GM23338 (cell line): Measurements from ENCODE around the gene RNF213. TPM values are rescaled to one million over a fixed set of nuclear protein-coding genes. Genes with fewer than 3 reads are reported as not detected.

ENCODE experiments used
- ATAC-seq: fragments of 200-7000 bp; cut with Tn5 transposase; 3 replicates; pipeline ENCODE4 v1.9.1; 2020
- DNase-seq: peaks from one replicate; pipeline ENCODE4 v3.0.0-alpha.2; 2015; ENCODE audit warnings: low spot score
- H2AFZ ChIP-seq: fragments of 200-600 bp; sonication (generic); 2 replicates; pipeline ENCODE4 v1.8.0; 2016; ENCODE audit warnings: antibody characterized with exemption, mild to moderate bottlenecking, moderate library complexity
- H3F3A ChIP-seq: fragments of 200-600 bp; sonication (generic); replicated peaks from 2 replicates; pipeline ENCODE4 v1.8.0; 2017; ENCODE audit warnings: antibody characterized with exemption, mixed run types, low read depth
- H3K27ac ChIP-seq: fragments of 200-600 bp; sonication (generic); 2 replicates; pipeline ENCODE4 v1.6.1; 2016; ENCODE audit warnings: low read depth
- H3K27me3 ChIP-seq: fragments of 200-600 bp; sonication (generic); 2 replicates; pipeline ENCODE4 v1.8.0; 2016; ENCODE audit warnings: mild to moderate bottlenecking, mixed run types, moderate library complexity; ENCODE audit not compliant: insufficient read depth
- H3K36me3 ChIP-seq: fragments of 200-600 bp; sonication (generic); 2 replicates; pipeline ENCODE4 v1.8.0; 2016; ENCODE audit warnings: mild to moderate bottlenecking; ENCODE audit not compliant: insufficient read depth
- H3K4me1 ChIP-seq: fragments of 200-600 bp; sonication (generic); 2 replicates; pipeline ENCODE4 v1.8.0; 2016; ENCODE audit warnings: mild to moderate bottlenecking, moderate library complexity; ENCODE audit not compliant: insufficient read depth
- H3K4me2 ChIP-seq: fragments of 200-600 bp; sonication (generic); 2 replicates; pipeline ENCODE4 v1.7.1; 2017; ENCODE audit warnings: mixed run types
- H3K4me3 ChIP-seq: fragments of 200-600 bp; sonication (generic); 2 replicates; pipeline ENCODE4 v1.6.1; 2016; ENCODE audit warnings: mixed run types
- H3K79me2 ChIP-seq: fragments of 200-600 bp; sonication (generic); replicated peaks from 2 replicates; pipeline ENCODE4 v1.8.0; 2017; ENCODE audit warnings: mild to moderate bottlenecking; ENCODE audit not compliant: insufficient read depth
- H3K9me2 ChIP-seq: fragments of 200-600 bp; sonication (generic); 2 replicates; pipeline ENCODE4 v1.8.0; 2017; ENCODE audit not compliant: insufficient read depth
- H4K20me1 ChIP-seq: fragments of 200-600 bp; sonication (generic); replicated peaks from 2 replicates; pipeline ENCODE4 v1.8.0; 2017; ENCODE audit warnings: mild to moderate bottlenecking; ENCODE audit not compliant: insufficient read depth
- H3K27ac Mint-ChIP-seq: 2 replicates; pipeline ENCODE4 v1.8.0; 2020; ENCODE audit warnings: inconsistent platforms, mild to moderate bottlenecking, moderate library complexity, mixed read lengths
- H3K27me3 Mint-ChIP-seq: 3 replicates; pipeline ENCODE4 v1.8.0; 2022; ENCODE audit warnings: low read depth, mild to moderate bottlenecking, moderate library complexity, mixed read lengths, inconsistent platforms; ENCODE audit not compliant: insufficient read depth, poor library complexity
- H3K36me3 Mint-ChIP-seq: 3 replicates; pipeline ENCODE4 v1.8.0; 2021; ENCODE audit warnings: low read depth, mild to moderate bottlenecking, inconsistent platforms, moderate library complexity, mixed read lengths
- H3K4me1 Mint-ChIP-seq: 3 replicates; pipeline ENCODE4 v1.8.0; 2020; ENCODE audit warnings: mild to moderate bottlenecking, inconsistent platforms, mixed read lengths
- H3K4me3 Mint-ChIP-seq: 3 replicates; pipeline ENCODE4 v1.8.0; 2021; ENCODE audit warnings: moderate library complexity, mild to moderate bottlenecking, inconsistent platforms, mixed read lengths
- H3K9me3 Mint-ChIP-seq: 3 replicates; pipeline ENCODE4 v1.8.0; 2020; ENCODE audit warnings: moderate library complexity, mild to moderate bottlenecking, inconsistent platforms, mixed read lengths
- CTCF ChIP-seq, 2 experiments: fragments of 200-600 bp in 1 of 2; sonication (generic) in 1 of 2; conservative IDR thresholded peaks; 2 replicates each; pipeline versions ENCODE4 v1.5.1 to v1.6.1; 2016 to 2017; ENCODE audit warnings: antibody characterized with exemption in 2 of 2, low read depth in 2 of 2, mild to moderate bottlenecking in 2 of 2, moderate library complexity in 1 of 2
- ETS1 ChIP-seq: IDR thresholded peaks from 2 replicates; pipeline ENCODE4 v1.6.1; 2016; ENCODE audit warnings: antibody characterized with exemption
- EZH2 ChIP-seq: fragments of 200-600 bp; sonication (generic); IDR thresholded peaks from one replicate; pipeline ENCODE4 v1.8.0; 2017; ENCODE audit warnings: antibody characterized with exemption, mild to moderate bottlenecking, low read depth; ENCODE audit not compliant: unreplicated experiment
- EZH2phosphoT487 ChIP-seq: fragments of 200-600 bp; sonication (generic); IDR thresholded peaks from one replicate; pipeline ENCODE4 v1.8.1; 2018; ENCODE audit warnings: antibody characterized with exemption; ENCODE audit not compliant: unreplicated experiment
- JUNB ChIP-seq: IDR thresholded peaks from one replicate; pipeline ENCODE4 v1.6.1; 2016; ENCODE audit warnings: antibody characterized with exemption; ENCODE audit not compliant: unreplicated experiment
- NANOG ChIP-seq: IDR thresholded peaks from 2 replicates; pipeline ENCODE4 v1.6.1; 2016; ENCODE audit warnings: antibody characterized with exemption, borderline replicate concordance
- POLR2AphosphoS5 ChIP-seq: IDR thresholded peaks from 2 replicates; pipeline ENCODE4 v1.6.1; 2016; ENCODE audit warnings: antibody characterized with exemption, low read depth
- ZNF331 ChIP-seq: fragments of 250-450 bp; sonication (Bioruptor Pico); IDR thresholded peaks from 2 replicates; pipeline ENCODE4 v1.5.0; 2020; ENCODE audit warnings: low read depth, mild to moderate bottlenecking, moderate library complexity
- polyA plus RNA-seq: library from polyadenylated mRNA; unstranded; fragments of >200 nt; fragmentation: Nextera tagmentation; extraction: Ambion mirVana; gene quantifications from 2 replicates; pipeline ENCODE4 v1.2.1, GENCODE V29; 2016
- total RNA-seq: library from RNA; depleted of rRNA; stranded (reverse); fragments of >200 nt; shearing (Covaris generic); gene quantifications from 2 replicates; pipeline ENCODE4 v1.2.3, GENCODE V29; 2014

RNF213 gene
- total and polyA plus RNA-seq, 2 experiments from 2014 or later, result 21.2 to 67.2 TPM

- ATAC-seq, result no peak
- no peaks in the 10 kb centered on the region; the same call in 2 of the 3 replicates for H3K4me1 Mint-ChIP-seq
Observed at GRCh38 chr17:80248894-80249710, 11.6 kb upstream of the RNF213 start.

GRCh38 chr17:80251966-80252365 is 8.7 kb upstream of the RNF213 start:
- no peak overlapping the region for H3K27ac Mint-ChIP-seq
- H2AFZ ChIP-seq, result no peak overlapping the region
- H3K9me3 Mint-ChIP-seq, result no peaks in the 10 kb centered on the region
- peaks cover 10% of the 10 kb centered on the region for H3K27me3 Mint-ChIP-seq
- H3K36me3 Mint-ChIP-seq, result 0 out of 3 replicates have a peak, but pooled peaks cover 3% of the 10 kb centered on the region
- H3K4me2 ChIP-seq, result no peak overlapping the region
- H3K4me3 ChIP-seq, result no peak overlapping the region
- no peaks in the 10 kb centered on the region for H3K79me2 ChIP-seq
- ATAC-seq (no peak), DNase-seq (no peak)
- no peaks in the 10 kb centered on the region for H3K9me2 ChIP-seq
- H3F3A ChIP-seq, result 0 out of 2 replicates have a peak, but pooled peaks cover 7% of the 10 kb centered on the region
- H3K27me3 ChIP-seq, result no peaks in the 10 kb centered on the region
- peaks cover 8% of the 10 kb centered on the region; the same call in 1 of the 2 replicates for H3K4me1 ChIP-seq
- no peaks in the 10 kb centered on the region for H3K36me3 ChIP-seq
- peak overlapping the region; percentile 6; the same call in 1 of the 2 replicates for H3K27ac ChIP-seq
- H4K20me1 ChIP-seq, result no peaks in the 10 kb centered on the region; the same call in 1 of the 2 replicates
- H3K4me1 Mint-ChIP-seq, result peaks cover 11% of the 10 kb centered on the region
- no peak overlapping the region for H3K4me3 Mint-ChIP-seq
- no peak for TF ChIP-seq EZH2
- TF ChIP-seq ETS1, result no peak
- no peak for TF ChIP-seq POLR2AphosphoS5
- no peak for TF ChIP-seq CTCF (conservative IDR thresholded peaks at IDR 0.05; ENCODE audit: low read depth in 2 of 2)
- no peak for TF ChIP-seq ZNF331
- no peak for TF ChIP-seq JUNB
- TF ChIP-seq NANOG, result no peak

More at GRCh38 chr17:80248894-80249710, 11.6 kb upstream of the RNF213 start:
- Histone ChIP-seq H2AFZ (no peak overlapping the region), H3K4me3 (no peak overlapping the region), H3K4me2 (no peak overlapping the region), H3K9me2 (no peaks in the 10 kb centered on the region), H3K27me3 (no peaks in the 10 kb centered on the region), H3F3A (no peaks in the 10 kb centered on the region), H3K27ac (no peak overlapping the region), H3K36me3 (no peaks in the 10 kb centered on the region), H4K20me1 (peaks cover 3% of the 10 kb centered on the region; the same call in 1 of the 2 replicates), H3K4me1 (no peaks in the 10 kb centered on the region), H3K79me2 (no peaks in the 10 kb centered on the region)
- peaks cover 12% of the 10 kb centered on the region; the same call in 2 of the 3 replicates for H3K36me3 Mint-ChIP-seq
- peaks cover 11% of the 10 kb centered on the region for H3K27me3 Mint-ChIP-seq
- DNase-seq, result no peak
- H3K27ac Mint-ChIP-seq, result no peak overlapping the region
- no peak overlapping the region for H3K4me3 Mint-ChIP-seq
- TF ChIP-seq EZH2phosphoT487, result no peak
- TF ChIP-seq CTCF (conservative IDR thresholded peaks at IDR 0.05; ENCODE audit: low read depth in 2 of 2), result 0 out of 4 replicates have a peak, but pooled peaks of 1 of the 2 experiments have one; percentile 17
- no peaks in the 10 kb centered on the region for H3K9me3 Mint-ChIP-seq
